K562 (cell line): Measurements from ENCODE around the gene FOXL3. TPM values are rescaled to one million over a fixed set of nuclear protein-coding genes. Genes with fewer than 3 reads are reported as not detected.

Experiments
- ATAC-seq: fragments of 200-7000 bp; cut with Tn5 transposase; 3 replicates; pipeline ENCODE4 v1.9.1; 2020; ENCODE audit warnings: moderate library complexity
- BruUV-seq: library from RNA; stranded (reverse); fragments of 400-500 nt; replicated peaks from 2 replicates; lab custom pipeline; 2021; lab: Mats Ljungman, UMichigan
- CTCF ChIA-PET: fragments of 300-600 bp; formaldehyde crosslinking; extraction: SDS; loops from one replicate; lab custom pipeline; 2021; ENCODE audit warnings: low intra/inter-chr PET ratio; lab: Yijun Ruan, JAX
- POLR2A ChIA-PET: fragments of 300-600, 350-650 bp; sonication (Branson Sonifier 250); formaldehyde crosslinking; extraction: SDS; loops from one replicate; lab custom pipeline; 2021; ENCODE audit warnings: antibody characterized with exemption, inconsistent platforms; lab: Yijun Ruan, JAX
- DNase-seq, 4 experiments: peaks; one replicate each; pipeline versions ENCODE4 v3.0.0 to v3.0.0-alpha.2; 2011 to 2018; ENCODE audit warnings: low spot score in 3 of 4, mixed read lengths in 3 of 4; ENCODE audit errors: extremely low read depth in 1 of 4
- FAIRE-seq: peaks from 2 replicates; lab custom pipeline; 2011; peaks lifted over from hg19 to GRCh38; lab: Jason Lieb, UNC
- H2AFZ ChIP-seq: 2 replicates; pipeline ENCODE4 v1.6.0; 2011; ENCODE audit warnings: low read depth, low read length, control low read depth, inconsistent platforms
- H3K27ac ChIP-seq: fragments of 200-600 bp; 3 replicates; pipeline ENCODE4 v1.8.0; 2011; ENCODE audit warnings: low read depth, mild to moderate bottlenecking, control low read depth, inconsistent platforms, low read length, moderate library complexity, mixed read lengths; ENCODE audit errors: extremely low read depth
- H3K27me3 ChIP-seq, 2 experiments: fragments of 300-600 bp in 1 of 2; 2 replicates in 1 of 2; 3 replicates in 1 of 2; pipeline versions ENCODE4 v1.6.0 to v1.8.0; 2011; ENCODE audit warnings: inconsistent platforms in 2 of 2, low read length in 2 of 2, mild to moderate bottlenecking in 1 of 2, mixed read lengths in 1 of 2, moderate library complexity in 1 of 2; ENCODE audit not compliant: control insufficient read depth in 2 of 2, insufficient read depth in 2 of 2
- H3K36me3 ChIP-seq: fragments of 300-600 bp; 3 replicates; pipeline ENCODE4 v1.8.0; 2011; ENCODE audit warnings: mild to moderate bottlenecking, low read length, inconsistent platforms; ENCODE audit not compliant: control insufficient read depth, insufficient read depth
- H3K4me1 ChIP-seq, 2 experiments: fragments of 200-600 bp in 1 of 2; replicated peaks in 1 of 2; 2 replicates in 1 of 2; 3 replicates in 1 of 2; pipeline versions ENCODE4 v1.5.1 to v1.8.0; 2011; ENCODE audit warnings: inconsistent platforms in 2 of 2, low read length in 2 of 2, mild to moderate bottlenecking in 1 of 2, mixed read lengths in 1 of 2, moderate library complexity in 1 of 2; ENCODE audit not compliant: control insufficient read depth in 2 of 2, insufficient read depth in 2 of 2
- H3K4me2 ChIP-seq: 2 replicates; pipeline ENCODE4 v1.6.1; 2011; ENCODE audit warnings: low read length, control low read depth, inconsistent platforms, mixed read lengths; ENCODE audit not compliant: insufficient read depth
- H3K4me3 ChIP-seq: fragments of 200-600 bp; sonication (generic), shearing (Covaris generic); 2 replicates; pipeline ENCODE4 v1.5.1; 2016; ENCODE audit warnings: control low read depth, inconsistent platforms
- H3K79me2 ChIP-seq: fragments of 200-600 bp; 3 replicates; pipeline ENCODE4 v1.8.0; 2011; ENCODE audit warnings: low read length, inconsistent platforms; ENCODE audit not compliant: control insufficient read depth, insufficient read depth
- H3K9ac ChIP-seq, 2 experiments: 2 replicates each; pipeline versions ENCODE4 v1.6.0 to v1.6.1; 2011; ENCODE audit warnings: low read depth in 2 of 2, low read length in 2 of 2, control low read depth in 1 of 2, inconsistent platforms in 1 of 2, mild to moderate bottlenecking in 1 of 2, mixed read lengths in 1 of 2; ENCODE audit not compliant: insufficient read depth in 1 of 2
- H3K9me1 ChIP-seq: one replicate; pipeline ENCODE4 v1.6.0; 2011; ENCODE audit warnings: inconsistent platforms, mild to moderate bottlenecking, low read length, moderate library complexity; ENCODE audit not compliant: control insufficient read depth, insufficient read depth
- H3K9me3 ChIP-seq: replicated peaks from 2 replicates; pipeline ENCODE4 v1.5.1; 2011; ENCODE audit warnings: low read depth, low read length, inconsistent platforms; ENCODE audit not compliant: control insufficient read depth, insufficient read depth
- H4K20me1 ChIP-seq: replicated peaks from 2 replicates; pipeline ENCODE4 v1.6.1; 2011; ENCODE audit warnings: low read length, inconsistent platforms, mixed read lengths; ENCODE audit not compliant: control insufficient read depth, insufficient read depth
- BCOR ChIP-seq: fragments of 450-650 bp; IDR thresholded peaks from 2 replicates; pipeline ENCODE4 v1.6.1; 2016
- CEBPZ ChIP-seq: fragments of 150-350 bp; IDR thresholded peaks from 2 replicates; pipeline ENCODE4 v1.6.1; 2014; ENCODE audit warnings: low read depth, mild to moderate bottlenecking, low read length, borderline replicate concordance
- CREB3L1 ChIP-seq: fragments of 450-650 bp; IDR thresholded peaks from 2 replicates; pipeline ENCODE4 v1.6.1; 2014; ENCODE audit warnings: low read depth, mild to moderate bottlenecking, moderate library complexity, borderline replicate concordance
- ESRRA ChIP-seq: fragments of 450-650 bp; IDR thresholded peaks from 2 replicates; pipeline ENCODE4 v1.6.1; 2014; ENCODE audit warnings: low read depth, mild to moderate bottlenecking, moderate library complexity, borderline replicate concordance
- IFI16 ChIP-seq: fragments of 250-450 bp; sonication (Bioruptor Pico); IDR thresholded peaks from 2 replicates; pipeline ENCODE4 v2.1.2; 2022; ENCODE audit warnings: mild to moderate bottlenecking, inconsistent platforms
- MLLT1 ChIP-seq, 2 experiments: fragments of 450-650 bp; IDR thresholded peaks; 2 replicates each; pipeline ENCODE4 v1.6.1; 2016
- PHB2 ChIP-seq: fragments of 450-650 bp; IDR thresholded peaks from 2 replicates; pipeline ENCODE4 v1.6.1; 2017; ENCODE audit warnings: low read depth
- RBM17 ChIP-seq: fragments of 200-400 bp; formaldehyde crosslinking; IDR thresholded peaks from 2 replicates; pipeline ENCODE4 v1.6.1; 2017; ENCODE audit warnings: low read depth, mild to moderate bottlenecking, low read length, borderline replicate concordance
- RBM25 ChIP-seq: fragments of 200-400 bp; formaldehyde crosslinking; IDR thresholded peaks from 2 replicates; pipeline ENCODE4 v1.6.1; 2018; ENCODE audit warnings: low read length, low read depth, moderate library complexity; ENCODE audit not compliant: severe bottlenecking
- SMARCE1 ChIP-seq: fragments of 450-650 bp; IDR thresholded peaks from 2 replicates; pipeline ENCODE4 v1.7.1; 2016; ENCODE audit warnings: mild to moderate bottlenecking
- TBP ChIP-seq: optimal IDR thresholded peaks from 2 replicates; pipeline ENCODE3; 2011; ENCODE audit warnings: low read depth, low read length, improper control_type of control experiment
- XRCC5 ChIP-seq: fragments of 200-400 bp; formaldehyde crosslinking; IDR thresholded peaks from 2 replicates; pipeline ENCODE4 v1.6.1; 2017; ENCODE audit warnings: low read depth, mild to moderate bottlenecking, low read length
- YBX1 ChIP-seq: fragments of 450-650 bp; IDR thresholded peaks from 2 replicates; pipeline ENCODE4 v1.7.1; 2016; ENCODE audit warnings: mild to moderate bottlenecking
- ZFP36 ChIP-seq: fragments of 150-350 bp; IDR thresholded peaks from 2 replicates; pipeline ENCODE4 v1.6.1; 2018; ENCODE audit warnings: low read length, low read depth; ENCODE audit not compliant: partially characterized antibody
- ZNF146 ChIP-seq: IDR thresholded peaks from one replicate; pipeline ENCODE4 v1.6.1; 2018; ENCODE audit warnings: missing compliant biosample characterization; ENCODE audit not compliant: unreplicated experiment
- ZNF354B ChIP-seq: fragments of 250-450 bp; sonication (Bioruptor Pico); IDR thresholded peaks from 2 replicates; pipeline ENCODE4 v1.4.0; 2020
- WGBS: fragments of 100-300 bp; shearing (Covaris generic); methylation state at CpG from one replicate; pipeline ENCODE4 v1.1.6; 2016; ENCODE audit warnings: low coverage, mixed read lengths; ENCODE audit not compliant: insufficient coverage; ENCODE audit errors: missing lambda C conversion rate; 5-methylcytosine and 5-hydroxymethylcytosine counted together
- in situ Hi-C: fragments of 300-500 bp; cut with MboI; formaldehyde crosslinking; loops from 4 replicates; pipeline ENCODE4 v1.15.0; 2018; ENCODE audit warnings: inconsistent platforms, mixed read lengths
- intact Hi-C: fragments of 100-400 bp; cut with micrococcal nuclease; formaldehyde crosslinking; loops from 2 replicates; pipeline ENCODE4 v1.14.2; 2022
- polyA plus RNA-seq, 8 experiments: library from polyadenylated mRNA; depleted of rRNA in 4 of 8; stranded (reverse) in 5 of 8; unstranded in 3 of 8; fragments of >200 nt; fragmentation: Nextera tagmentation in 2 of 8; fragmentation: Illumina TruSeq in 1 of 8; extraction: Ambion mirVana in 2 of 8; extraction: Trizol in 1 of 8; gene quantifications; 2 replicates each; pipeline versions ENCODE4 v1.2.1 to v1.2.3, GENCODE V29; 2011 to 2014; ENCODE audit warnings: inconsistent platforms in 1 of 8, missing spikeins in 1 of 8
- total RNA-seq, 7 experiments: library from RNA; depleted of rRNA in 6 of 7; stranded (reverse); fragments of >200 nt in 6 of 7; fragmentation: Illumina TruSeq in 2 of 7; extraction: Trizol in 2 of 7; gene quantifications; 2 replicates each; pipeline versions ENCODE4 v1.2.1 to v1.2.3, GENCODE V29; 2011 to 2021; ENCODE audit warnings: low replicate concordance in 1 of 7

FOXL3 gene
- total and polyA plus RNA-seq, 9 of the 15 experiments (the other 6 are each of a cell fraction or from before 2014, with no cell fraction given), result not detected

GRCh38 chr7:280461-280860, 9.5 kb upstream of the FOXL3 start (continued):
- TF ChIP-seq SMARCE1, result no peak
- no peak for TF ChIP-seq RBM17

GRCh38 chr7:281637-282036, 8.3 kb upstream of the FOXL3 start:
- ChIA-PET POLR2A (interaction anchor here (0.6 kb wide), 1 partner anchor 16 kb away, joined by 3 read pairs; no protein-coding TSS in a partner anchor), CTCF (no interaction called here)
- Histone ChIP-seq H3K4me2 (no peak overlapping the region), H3K4me1 (peaks cover 0 to 5% of the 10 kb centered on the region in 2 experiments; a peak in 1 of 5 replicates), H3K4me3 (no peak overlapping the region), H3K79me2 (no peaks in the 10 kb centered on the region), H3K9me1 (no peaks in the 10 kb centered on the region), H4K20me1 (no peaks in the 10 kb centered on the region), H3K9me3 (no peaks in the 10 kb centered on the region; the same call in 1 of the 2 replicates), H3K27ac (no peak overlapping the region), H2AFZ (no peak overlapping the region), H3K27me3 (peaks cover 32 to 47% of the 10 kb centered on the region in 2 experiments), H3K36me3 (no peaks in the 10 kb centered on the region), H3K9ac (no peak overlapping the region)
- 9% methylated on average over 8 of the region's 8 CpGs for WGBS
- DNase-seq (no peak), FAIRE-seq (no peak), ATAC-seq (no peak)
- in situ Hi-C loops (no loop called here), intact Hi-C loops (no loop called here)
- no TSS peak for BruUV-seq
- TF ChIP-seq XRCC5, result no peak
- TF ChIP-seq BCOR, result peak; percentile 39; the same call in 1 of the 2 replicates
- TF ChIP-seq ESRRA, result no peak
- TF ChIP-seq YBX1, result no peak
- TF ChIP-seq ZNF354B (CRISPR knock-in tag), result no peak
- no peak for TF ChIP-seq IFI16 (CRISPR knock-in tag)
- no peak for TF ChIP-seq TBP
- TF ChIP-seq RBM25, result peak; percentile 20
- no peak for TF ChIP-seq MLLT1 (IDR thresholded peaks at IDR 0.05)
- TF ChIP-seq ZFP36, result no peak
- TF ChIP-seq ZNF146 (CRISPR knock-in tag), result peak; percentile 83
- TF ChIP-seq PHB2, result no peak
- TF ChIP-seq CEBPZ, result no peak
- no peak for TF ChIP-seq CREB3L1
